Hypothalamus (tissue), 51 donors: ENCODE data around the gene APOA4.
"Not testable (repeated sequence)": the region's sequence is repeated elsewhere in the genome, so short reads cannot be mapped to it uniquely, and the experiment has no call there.

Experiments
- DNase-seq, 51 donors: peaks; one replicate each; lab custom pipeline; 2025; lab: John Stamatoyannopoulos, UW

Gene APOA4

GRCh38 chr11:116849486-116849885 is 26.4 kb upstream of the APOA4 start:
- DNase-seq, result no peak

GRCh38 chr11:116849060-116849459 is 26.0 kb upstream of the APOA4 start:
- DNase-seq, result no peak

- DNase-seq, result no peak
These were observed 24.5 kb upstream of the APOA4 start for GRCh38 chr11:116847612-116848011.

GRCh38 chr11:116844722-116845121 is 21.6 kb upstream of the APOA4 start:
- no peak for DNase-seq

GRCh38 chr11:116843661-116844060 is 20.6 kb upstream of the APOA4 start:
- DNase-seq, result no peak

- DNase-seq, result no peak
These were observed 19.8 kb upstream of the APOA4 start for GRCh38 chr11:116842909-116843308.

GRCh38 chr11:116842117-116842516 is 19.0 kb upstream of the APOA4 start:
- no peak for DNase-seq

- DNase-seq, result no peak
These were observed 17.7 kb upstream of the APOA4 start for GRCh38 chr11:116840746-116841296.

GRCh38 chr11:116840224-116840745 is 17.2 kb upstream of the APOA4 start:
- peak in 13 of 51 donors; percentile 6 to 44 (median 22) for DNase-seq

- no peak for DNase-seq
These were observed 15.4 kb upstream of the APOA4 start for GRCh38 chr11:116838321-116839084.

GRCh38 chr11:116837231-116838091 is 14.4 kb upstream of the APOA4 start, which contains the start of gene APOA1:
APOA1 (minus strand) TSS chr11:116837622; CDS start chr11:116837387, 235 bp downstream.
- DNase-seq, result no peak

- no peak for DNase-seq
These were observed 13.5 kb upstream of the APOA4 start for GRCh38 chr11:116836632-116836991.

GRCh38 chr11:116835791-116836631 is 12.9 kb upstream of the APOA4 start:
- DNase-seq, result peak in 50 of 51 donors; percentile 25 to 90 (median 78)

- peak in 5 of 51 donors; percentile 37 to 65 (median 52) for DNase-seq
These were observed 12.1 kb upstream of the APOA4 start for GRCh38 chr11:116835042-116835772.

GRCh38 chr11:116834535-116835041 is 11.5 kb upstream of the APOA4 start:
- DNase-seq, result not testable (repeated sequence)

GRCh38 chr11:116833816-116834534 is 10.9 kb upstream of the APOA4 start:
- DNase-seq, result no peak

- no peak for DNase-seq
These were observed 10.3 kb upstream of the APOA4 start for GRCh38 chr11:116833491-116833815.

GRCh38 chr11:116832350-116833290 is 9.5 kb upstream of the APOA4 start:
- DNase-seq, result no peak
